Amniotic stem cell (primary cell): ENCODE data around the gene CWC22.

Experiments
- DNase-seq: peaks from one replicate; lab custom pipeline; 2025; lab: John Stamatoyannopoulos, UW

The CWC22 gene

DNA sequence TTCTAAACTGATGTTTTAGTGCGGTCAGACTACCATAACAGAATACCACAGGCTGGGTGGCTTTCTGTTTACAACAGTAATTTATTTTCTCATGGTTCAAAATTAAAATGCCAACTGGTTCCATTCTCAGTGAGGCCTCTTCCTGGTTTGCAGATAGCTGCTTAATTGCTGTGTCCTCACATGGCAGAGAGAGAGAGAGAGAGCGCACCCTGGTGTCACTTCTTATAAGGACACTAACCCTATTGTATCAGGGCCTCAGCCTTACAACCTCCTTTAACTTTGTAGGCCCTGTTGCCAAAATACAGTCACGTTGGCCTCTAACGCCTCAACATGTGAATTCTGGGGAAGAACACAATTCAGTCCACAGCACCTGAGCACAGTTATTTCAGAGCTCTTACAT, 108.2 kb downstream of the CWC22 start:
- DNase-seq: no peak
